ENCODE results near the gene FKBP1C. TPM values are rescaled to one million over a fixed set of nuclear protein-coding genes. Genes with fewer than 3 reads are reported as not detected.

Gene FKBP1C
- total and polyA plus RNA-seq, 2 experiments from 2014 or later: 0.35 to 0.91 TPM

DNA sequence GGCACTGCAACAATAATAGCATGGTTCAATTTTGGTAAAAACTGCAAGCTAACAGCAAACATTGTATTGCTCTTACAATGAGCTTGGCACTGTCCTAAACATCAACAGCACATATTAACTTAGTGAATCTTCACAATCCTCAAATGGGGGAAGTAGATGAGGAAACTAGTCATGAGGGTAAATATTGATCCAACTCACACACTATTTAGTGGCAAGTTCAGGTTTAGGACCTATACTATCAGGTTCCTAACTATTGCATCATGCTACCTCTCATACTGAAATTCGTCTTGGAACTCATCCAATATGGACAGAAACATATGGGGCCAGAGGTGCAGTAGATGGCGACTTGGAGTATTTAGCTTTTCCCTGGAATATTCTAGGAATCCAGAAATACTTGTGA is 34.2 kb downstream of the FKBP1C start:
- H3K4me3 Mint-ChIP-seq: no peak overlapping the region
- H3K27me3 Mint-ChIP-seq (ENCODE audit: insufficient read depth, low read depth, poor library complexity): no peaks in the 10 kb centered on the region
- peaks cover 6% of the 10 kb centered on the region; the same call in 2 of the 3 replicates for H3K9me3 Mint-ChIP-seq
- Histone ChIP-seq H3K36me3 (ENCODE audit: insufficient read depth) (no peaks in the 10 kb centered on the region), H4K20me1 (replicated peaks; ENCODE audit: insufficient read depth) (no peaks in the 10 kb centered on the region), H2AFZ (no peak overlapping the region), H3K79me2 (replicated peaks; ENCODE audit: insufficient read depth) (no peaks in the 10 kb centered on the region), H3K4me2 (no peak overlapping the region), H3K27ac (ENCODE audit: low read depth) (no peak overlapping the region), H3K27me3 (ENCODE audit: insufficient read depth) (no peaks in the 10 kb centered on the region), H3K4me1 (ENCODE audit: insufficient read depth) (no peaks in the 10 kb centered on the region), H3K9me2 (ENCODE audit: insufficient read depth) (no peaks in the 10 kb centered on the region), H3K4me3 (no peak overlapping the region), H3F3A (replicated peaks; ENCODE audit: low read depth) (no peaks in the 10 kb centered on the region)
- H3K27ac Mint-ChIP-seq: no peak overlapping the region
- H3K36me3 Mint-ChIP-seq (ENCODE audit: low read depth): no peaks in the 10 kb centered on the region
- TF ChIP-seq NANOG (IDR thresholded peaks at IDR 0.05; ENCODE audit: borderline replicate concordance): no peak
- no peak for TF ChIP-seq STAT1 (IDR thresholded peaks at IDR 0.05; ENCODE audit: unreplicated experiment)
- TF ChIP-seq ZNF114 (CRISPR knock-in tag; IDR thresholded peaks at IDR 0.05): no peak
- TF ChIP-seq REST (IDR thresholded peaks at IDR 0.05; ENCODE audit: unreplicated experiment): no peak
- no peak for TF ChIP-seq ETS1 (IDR thresholded peaks at IDR 0.05)
- TF ChIP-seq ZNF331 (CRISPR knock-in tag; IDR thresholded peaks at IDR 0.05; ENCODE audit: low read depth): no peak
- TF ChIP-seq EZH2phosphoT487 (IDR thresholded peaks at IDR 0.05; ENCODE audit: unreplicated experiment): no peak
- no peak for TF ChIP-seq JUNB (IDR thresholded peaks at IDR 0.05; ENCODE audit: unreplicated experiment)
- no peak for TF ChIP-seq EZH2 (IDR thresholded peaks at IDR 0.05; ENCODE audit: low read depth, unreplicated experiment)
- no peaks in the 10 kb centered on the region for H3K4me1 Mint-ChIP-seq
- DNase-seq (ENCODE audit: low spot score) (no peak), ATAC-seq (no peak)

DNA sequence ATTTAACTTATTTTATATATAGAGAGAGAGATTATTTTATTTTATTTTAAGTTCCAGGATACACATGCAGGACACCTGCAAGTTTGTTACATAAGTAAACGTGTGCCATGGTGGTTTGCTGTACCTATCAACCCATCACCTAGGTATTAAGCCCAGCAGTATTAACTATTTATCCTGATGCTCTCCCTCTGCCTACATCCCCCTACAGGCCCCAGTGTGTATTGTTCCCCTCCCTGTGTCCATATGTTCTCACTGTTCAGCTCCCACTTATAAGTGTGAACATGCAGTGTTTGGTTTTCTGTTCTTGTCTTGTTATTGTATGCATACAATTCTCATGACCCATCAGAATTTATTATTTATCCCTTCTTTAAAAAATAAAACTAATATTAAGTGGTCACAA is 34.6 kb downstream of the FKBP1C start:
- no peaks in the 10 kb centered on the region for H3K36me3 ChIP-seq (ENCODE audit: insufficient read depth)
- no peak overlapping the region for H3K4me3 Mint-ChIP-seq
- no peaks in the 10 kb centered on the region for H3K4me1 Mint-ChIP-seq
- H2AFZ ChIP-seq: no peak overlapping the region
- no peaks in the 10 kb centered on the region for H3K27me3 Mint-ChIP-seq (ENCODE audit: insufficient read depth, low read depth, poor library complexity)
- no peaks in the 10 kb centered on the region for H4K20me1 ChIP-seq (replicated peaks; ENCODE audit: insufficient read depth)
- DNase-seq (ENCODE audit: low spot score): peak; percentile 48
- H3K27ac Mint-ChIP-seq: no peak overlapping the region
- H3K79me2 ChIP-seq (replicated peaks; ENCODE audit: insufficient read depth): no peaks in the 10 kb centered on the region
- H3K36me3 Mint-ChIP-seq (ENCODE audit: low read depth): no peaks in the 10 kb centered on the region
- no peaks in the 10 kb centered on the region for H3K4me1 ChIP-seq (ENCODE audit: insufficient read depth)
- H3K27me3 ChIP-seq (ENCODE audit: insufficient read depth): no peaks in the 10 kb centered on the region
- peak; percentile 75 for ATAC-seq
- H3K27ac ChIP-seq (ENCODE audit: low read depth): no peak overlapping the region
- H3K4me2 ChIP-seq: no peak overlapping the region
- no peaks in the 10 kb centered on the region for H3F3A ChIP-seq (replicated peaks; ENCODE audit: low read depth)
- peaks cover 6% of the 10 kb centered on the region; the same call in 1 of the 3 replicates for H3K9me3 Mint-ChIP-seq
- H3K9me2 ChIP-seq (ENCODE audit: insufficient read depth): no peaks in the 10 kb centered on the region
- no peak overlapping the region for H3K4me3 ChIP-seq
- no peak for TF ChIP-seq ZNF462 (CRISPR knock-in tag; IDR thresholded peaks at IDR 0.05)
